HCT116 (cell line): ENCODE results near the gene FOXS1. TPM values are rescaled to one million over a fixed set of nuclear protein-coding genes. Genes with fewer than 3 reads are reported as not detected.

Source experiments
- ATAC-seq: fragments of 200-7000 bp; cut with Tn5 transposase; 2 replicates; pipeline ENCODE4 v1.9.1; 2020; ENCODE audit warnings: mild to moderate bottlenecking, moderate library complexity
- BruUV-seq: library from RNA; stranded (reverse); fragments of 400-500 nt; replicated peaks from 2 replicates; lab custom pipeline; 2021; lab: Mats Ljungman, UMichigan
- CTCF ChIA-PET: fragments of 300-600 bp; sonication (Branson Sonifier 250); formaldehyde crosslinking; loops from one replicate; lab custom pipeline; 2021; ENCODE audit warnings: antibody characterized with exemption; lab: Charles Lee
- POLR2A ChIA-PET: fragments of 300-600, 350-600 bp; sonication (Branson Sonifier 250); formaldehyde crosslinking; loops from one replicate; lab custom pipeline; 2021; ENCODE audit warnings: antibody characterized with exemption; lab: Charles Lee
- RAD21 ChIA-PET, 2 experiments: fragments of 300-600 bp; sonication (Branson Sonifier 250); formaldehyde crosslinking; loops; one replicate each; lab custom pipeline; 2023; ENCODE audit warnings: low total read pairs in 2 of 2; ENCODE audit not compliant: uncharacterized antibody in 2 of 2, unreplicated experiment in 2 of 2, low non-redundant PET in 1 of 2; lab: Charles Lee
- DNase-seq: peaks from one replicate; pipeline ENCODE4 v3.0.0-alpha.2; 2010; ENCODE audit warnings: low read depth, low spot score
- H2AFZ ChIP-seq: fragments of 200-600 bp; shearing (Covaris generic), sonication (generic); 2 replicates; pipeline ENCODE4 v1.6.1; 2017; ENCODE audit warnings: low read depth, mixed run types, mixed read lengths, antibody characterized with exemption, low read length; ENCODE audit not compliant: poor library complexity, severe bottlenecking
- H3K27ac ChIP-seq: 2 replicates; pipeline ENCODE4 v1.5.1; 2012; ENCODE audit warnings: low read depth, low read length
- H3K27me3 ChIP-seq: fragments of 200-600 bp; sonication (generic); 2 replicates; pipeline ENCODE4 v1.6.1; 2016; ENCODE audit warnings: mixed run types, low read length, mixed read lengths; ENCODE audit not compliant: insufficient read depth
- H3K36me3 ChIP-seq, 2 experiments: fragments of 200-500 bp in 1 of 2; fragments of 200-600 bp in 1 of 2; sonication (Bioruptor generic) in 1 of 2; sonication (generic) in 1 of 2; 2 replicates each; pipeline versions ENCODE4 v1.5.1 to v1.6.1; 2014 to 2016; ENCODE audit warnings: low read length in 2 of 2, inconsistent platforms in 1 of 2, mixed read lengths in 1 of 2, mixed run types in 1 of 2; ENCODE audit not compliant: insufficient read depth in 2 of 2, control insufficient read depth in 1 of 2
- H3K4me1 ChIP-seq, 2 experiments: fragments of 200-600 bp in 1 of 2; sonication (generic) in 1 of 2; 2 replicates each; pipeline versions ENCODE4 v1.5.1 to v1.6.1; 2012 to 2017; ENCODE audit warnings: low read length in 2 of 2, inconsistent platforms in 1 of 2, mild to moderate bottlenecking in 1 of 2, mixed read lengths in 1 of 2, mixed run types in 1 of 2, moderate library complexity in 1 of 2; ENCODE audit not compliant: insufficient read depth in 2 of 2, control insufficient read depth in 1 of 2
- H3K4me2 ChIP-seq: fragments of 200-600 bp; sonication (generic); 2 replicates; pipeline ENCODE4 v1.6.1; 2017; ENCODE audit warnings: mixed run types, low read length, mixed read lengths
- H3K4me3 ChIP-seq, 2 experiments: fragments of 200-600 bp in 1 of 2; sonication (generic) in 1 of 2; replicated peaks in 1 of 2; 2 replicates each; pipeline ENCODE4 v1.5.1; 2011 to 2016; ENCODE audit warnings: low read length in 2 of 2, control low read depth in 1 of 2, low read depth in 1 of 2, mild to moderate bottlenecking in 1 of 2, mixed read lengths in 1 of 2, mixed run types in 1 of 2
- H3K79me2 ChIP-seq: fragments of 200-600 bp; sonication (generic); 2 replicates; pipeline ENCODE4 v1.6.1; 2017; ENCODE audit warnings: mild to moderate bottlenecking, mixed run types, low read length, moderate library complexity, mixed read lengths; ENCODE audit not compliant: insufficient read depth
- H3K9ac ChIP-seq: fragments of 200-600 bp; sonication (generic); 2 replicates; pipeline ENCODE4 v1.6.1; 2016; ENCODE audit warnings: low read length, mixed read lengths
- H3K9me2 ChIP-seq: fragments of 200-600 bp; sonication (generic), shearing (Covaris generic); 2 replicates; pipeline ENCODE4 v1.6.1; 2017; ENCODE audit warnings: mixed run types, mild to moderate bottlenecking, moderate library complexity; ENCODE audit not compliant: insufficient read depth
- H3K9me3 ChIP-seq, 2 experiments: fragments of 200-500 bp in 1 of 2; fragments of 200-600 bp in 1 of 2; sonication (Bioruptor generic) in 1 of 2; sonication (generic) in 1 of 2; 2 replicates each; pipeline ENCODE4 v1.6.1; 2014 to 2017; ENCODE audit warnings: low read length in 2 of 2, mixed read lengths in 2 of 2, inconsistent platforms in 1 of 2, low read depth in 1 of 2, mild to moderate bottlenecking in 1 of 2, mixed run types in 1 of 2, moderate library complexity in 1 of 2; ENCODE audit not compliant: control insufficient read depth in 1 of 2, insufficient read depth in 1 of 2
- H4K20me1 ChIP-seq: fragments of 200-600 bp; sonication (generic), shearing (Covaris generic); 2 replicates; pipeline ENCODE4 v1.6.1; 2017; ENCODE audit warnings: mixed run types, mild to moderate bottlenecking, moderate library complexity; ENCODE audit not compliant: insufficient read depth
- CEBPB ChIP-seq: IDR thresholded peaks from 2 replicates; pipeline ENCODE4 v1.6.1; 2012; ENCODE audit warnings: low read depth
- CTCF ChIP-seq, 3 experiments: fragments of 200-600 bp in 1 of 3; sonication (generic) in 1 of 3; IDR thresholded peaks in 2 of 3; conservative IDR thresholded peaks in 1 of 3; 2 replicates each; pipeline ENCODE4 v1.5.1; 2012 to 2017; ENCODE audit warnings: low read depth in 2 of 3, low read length in 2 of 3, antibody characterized with exemption in 1 of 3, borderline replicate concordance in 1 of 3, control low read depth in 1 of 3, mild to moderate bottlenecking in 1 of 3, mixed read lengths in 1 of 3, mixed run types in 1 of 3, moderate library complexity in 1 of 3; ENCODE audit not compliant: insufficient read depth in 1 of 3
- EZH2 ChIP-seq: fragments of 200-600 bp; sonication (generic); IDR thresholded peaks from 2 replicates; pipeline ENCODE4 v1.6.1; 2017; ENCODE audit warnings: antibody characterized with exemption, mixed run types
- FOSL1 ChIP-seq: IDR thresholded peaks from 2 replicates; pipeline ENCODE4 v1.6.1; 2012; ENCODE audit warnings: low read depth
- POLR2AphosphoS5 ChIP-seq: IDR thresholded peaks from 2 replicates; pipeline ENCODE4 v1.6.1; 2011; ENCODE audit warnings: mild to moderate bottlenecking, low read depth, low read length, moderate library complexity
- RAD21 ChIP-seq: IDR thresholded peaks from 2 replicates; pipeline ENCODE4 v1.6.1; 2012; ENCODE audit warnings: low read depth, mild to moderate bottlenecking
- SRF ChIP-seq: IDR thresholded peaks from 2 replicates; pipeline ENCODE4 v1.6.1; 2012; ENCODE audit warnings: low read depth
- TCF7L2 ChIP-seq: IDR thresholded peaks from 2 replicates; pipeline ENCODE4 v1.7.0; 2011; ENCODE audit warnings: borderline replicate concordance, inconsistent platforms; ENCODE audit not compliant: insufficient read depth, insufficient read length; ENCODE audit errors: extremely low read depth
- YY1 ChIP-seq: IDR thresholded peaks from 2 replicates; pipeline ENCODE4 v1.6.1; 2011; ENCODE audit warnings: low read length, low read depth, moderate library complexity, mild to moderate bottlenecking; ENCODE audit not compliant: insufficient replicate concordance; ENCODE audit errors: extremely low read depth
- ZBTB33 ChIP-seq: IDR thresholded peaks from 2 replicates; pipeline ENCODE4 v1.6.1; 2011; ENCODE audit warnings: mild to moderate bottlenecking, low read length, moderate library complexity; ENCODE audit not compliant: insufficient replicate concordance; ENCODE audit errors: extremely low read depth
- ZNF274 ChIP-seq: fragments of 200-500 bp; sonication (Bioruptor generic); IDR thresholded peaks from 2 replicates; pipeline ENCODE4 v1.6.1; 2014; ENCODE audit warnings: mild to moderate bottlenecking, low read depth, low read length, inconsistent platforms
- intact Hi-C: fragments of 100-400 bp; cut with micrococcal nuclease; formaldehyde crosslinking; loops from 2 replicates; pipeline ENCODE4 v1.10.0; 2022
- total RNA-seq: library from RNA; stranded (reverse); gene quantifications from one replicate; pipeline ENCODE4 v1.2.1, GENCODE V29; 2021; ENCODE audit not compliant: unreplicated experiment

The FOXS1 gene
- total RNA-seq, 1 experiment from 2014 or later = not detected

- RAD21 ChIA-PET = interaction anchor here (0.5 to 1.2 kb wide), 4 partner anchors 24 to 291 kb away, joined by 3 to 6 read pairs (median 4); no protein-coding TSS in a partner anchor
- CTCF ChIA-PET = interaction anchor here (0.8 to 2.9 kb wide), 16 partner anchors 8 to 244 kb away, joined by 3 to 20 read pairs (median 4); partner anchors contain the start of gene PDRG1
- intact Hi-C loops = loop anchor here (1.0 kb wide), 1 partner anchor 23 kb away; no protein-coding TSS in a partner anchor
- H3K4me2 ChIP-seq = no peak overlapping the region
- ATAC-seq = no peak; the same call in 1 of the 2 replicates
- peaks cover 10 to 15% of the 10 kb centered on the region in 2 experiments for H3K4me1 ChIP-seq
- H4K20me1 ChIP-seq = no peaks in the 10 kb centered on the region
- no TSS peak for BruUV-seq
- H3K36me3 ChIP-seq = no peaks in the 10 kb centered on the region
- H3K9me3 ChIP-seq = no peaks in the 10 kb centered on the region
- no peaks in the 10 kb centered on the region for H3K9me2 ChIP-seq
- no peak overlapping the region for H3K9ac ChIP-seq
- H3K4me3 ChIP-seq = no peak overlapping the region
- TF ChIP-seq POLR2AphosphoS5 (no peak), CTCF (IDR thresholded peaks at IDR 0.05 in 2 of 3, conservative IDR thresholded peaks at IDR 0.05 in 1 of 3; ENCODE audit: borderline replicate concordance in 1 of 3, insufficient read depth in 1 of 3, low read depth in 2 of 3, low read length in 2 of 3) (peak in 1 of 3 experiments; percentile 16; a peak in 1 of 6 replicates)
- H3K27ac ChIP-seq = no peak overlapping the region
- no peaks in the 10 kb centered on the region for H3K27me3 ChIP-seq
- DNase-seq = no peak
- POLR2A ChIA-PET = interaction anchor here (0.9 kb wide), 1 partner anchor 105 kb away, joined by 3 read pairs; the partner anchor contains the start of gene PDRG1
- H3K79me2 ChIP-seq = no peaks in the 10 kb centered on the region
- H2AFZ ChIP-seq = no peak overlapping the region
Observed at GRCh38 chr20:31846793-31847138, 1.4 kb upstream of the FOXS1 start.

GRCh38 chr20:31844737-31845299, 586 bp downstream of the FOXS1 start:
- H3K79me2 ChIP-seq = no peaks in the 10 kb centered on the region
- H3K4me1 ChIP-seq = peaks cover 16 to 27% of the 10 kb centered on the region in 2 experiments
- no peak overlapping the region for H2AFZ ChIP-seq
- ATAC-seq (no peak), DNase-seq (no peak)
- H3K27me3 ChIP-seq = no peaks in the 10 kb centered on the region
- CTCF ChIA-PET = interaction anchor here (0.7 to 1.6 kb wide), 2 partner anchors 8 to 22 kb away, joined by 3 to 4 read pairs; no protein-coding TSS in a partner anchor
- H3K4me3 ChIP-seq = no peak overlapping the region
- H3K9ac ChIP-seq = no peak overlapping the region
- no TSS peak for BruUV-seq
- RAD21 ChIA-PET = no interaction called here
- intact Hi-C loops = no loop called here
- H3K27ac ChIP-seq = no peak overlapping the region
- no peaks in the 10 kb centered on the region for H3K36me3 ChIP-seq
- H4K20me1 ChIP-seq = no peaks in the 10 kb centered on the region
- no peaks in the 10 kb centered on the region for H3K9me3 ChIP-seq
- no peaks in the 10 kb centered on the region for H3K9me2 ChIP-seq
- POLR2A ChIA-PET = no interaction called here
- no peak overlapping the region for H3K4me2 ChIP-seq
- TF ChIP-seq CEBPB (no peak), EZH2 (no peak), ZNF274 (no peak), TCF7L2 (no peak), CTCF (IDR thresholded peaks at IDR 0.05 in 2 of 3, conservative IDR thresholded peaks at IDR 0.05 in 1 of 3; ENCODE audit: borderline replicate concordance in 1 of 3, insufficient read depth in 1 of 3, low read depth in 2 of 3, low read length in 2 of 3) (no peak), SRF (no peak), ZBTB33 (no peak), RAD21 (no peak), FOSL1 (no peak), YY1 (no peak)
